Measurements from ENCODE around the gene MRPL24.
A peak's percentile ranks its signal among the peaks of the same experiment; 100 is the strongest.
"Not testable (repeated sequence)": the region's sequence is repeated elsewhere in the genome, so short reads cannot be mapped to it uniquely, and the experiment has no call there.

Gene MRPL24

GRCh38 chr1:156740741-156741480 is at the start of gene MRPL24:
TSS of gene MRPL24 (minus strand) at chr1:156741088. CDS start at chr1:156738704, 2,384 bp downstream.
- peak; percentile 98 for DNase-seq

DNA sequence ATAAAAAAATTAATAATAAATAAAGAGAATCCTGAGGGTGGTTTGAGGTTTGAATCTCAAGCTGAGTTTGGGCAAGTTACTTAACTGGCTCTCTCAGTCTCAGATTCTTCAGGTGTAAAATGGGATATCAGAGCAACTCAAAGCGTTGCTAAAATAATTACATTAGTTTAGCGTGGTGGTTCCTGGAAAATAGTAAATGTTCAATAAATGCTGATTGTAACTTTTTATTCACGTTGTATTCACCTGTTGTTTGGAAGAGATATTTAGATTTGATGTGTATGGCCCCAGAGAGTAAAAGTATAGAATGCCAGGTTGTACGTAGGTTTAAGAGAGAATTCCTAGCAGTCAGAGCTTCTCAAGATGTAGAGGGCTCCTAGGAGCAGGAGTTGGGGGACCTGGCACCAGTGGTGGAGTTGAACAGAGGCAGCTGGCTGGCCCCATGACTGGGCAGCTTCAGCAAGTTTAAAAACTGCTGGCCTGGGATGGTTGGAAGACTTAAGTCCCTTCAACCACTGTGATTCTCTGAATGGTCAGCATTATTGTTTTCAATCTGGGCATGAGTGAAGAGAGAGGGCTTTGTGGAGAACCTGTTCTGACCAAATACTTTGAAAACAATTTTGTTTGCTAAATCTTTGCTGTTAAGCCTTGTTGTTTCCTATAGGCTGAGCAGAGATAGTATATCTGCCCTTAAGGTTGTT is 48.9 kb upstream of the MRPL24 start:
- DNase-seq, result no peak

DNA sequence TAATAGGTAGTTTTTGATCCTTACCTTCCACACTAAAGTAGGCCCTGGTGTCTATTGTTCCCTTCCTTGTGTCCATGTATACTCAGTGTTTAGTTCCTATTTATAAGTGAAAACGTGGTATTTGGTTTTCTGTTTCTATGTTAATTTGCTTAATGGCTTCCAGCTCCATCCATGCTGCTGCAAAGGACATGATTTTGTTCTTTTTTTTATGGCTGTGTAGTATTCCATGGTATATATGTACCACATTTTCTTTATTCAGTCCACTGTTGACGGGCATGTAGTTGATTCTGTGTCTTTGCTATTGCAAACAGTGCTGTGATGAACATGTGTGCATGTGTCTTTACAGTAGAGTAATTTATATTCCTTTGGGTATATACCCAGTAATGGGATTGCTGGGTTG is 47.2 kb upstream of the MRPL24 start:
- no peak for DNase-seq

- no peak for DNase-seq
These were observed 45.8 kb upstream of the MRPL24 start for GRCh38 chr1:156786640-156787039.

- DNase-seq, result no peak
These were observed 44.6 kb upstream of the MRPL24 start for GRCh38 chr1:156785458-156785857.

- no peak for DNase-seq
These were observed 40.8 kb upstream of the MRPL24 start for GRCh38 chr1:156781585-156782186.

- DNase-seq, result no peak
These were observed 36.7 kb upstream of the MRPL24 start for GRCh38 chr1:156777573-156777972.

GRCh38 chr1:156776942-156777341 is 36.1 kb upstream of the MRPL24 start:
- DNase-seq, result no peak

DNA sequence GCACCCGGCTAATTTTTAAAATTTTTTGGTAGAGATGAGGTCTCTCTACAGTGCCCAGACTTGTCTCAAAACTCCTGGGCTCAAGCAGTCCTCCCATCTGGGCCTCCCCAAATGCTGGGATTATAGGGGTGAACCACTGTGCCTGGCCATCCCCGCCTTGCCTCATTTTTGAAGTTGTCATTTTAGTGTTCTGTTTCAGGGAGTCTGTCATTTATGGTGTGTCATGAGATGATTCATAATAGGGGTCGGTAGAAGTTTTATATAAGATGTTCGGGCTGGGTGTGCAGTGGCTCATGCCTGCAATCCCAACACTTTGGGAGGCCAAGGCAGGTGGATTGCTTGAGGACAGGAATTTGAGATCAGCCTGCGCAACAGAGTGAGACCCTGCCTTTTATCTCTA is 34.9 kb upstream of the MRPL24 start:
- no peak for DNase-seq

GRCh38 chr1:156773607-156774006 is 32.7 kb upstream of the MRPL24 start:
- no peak for DNase-seq

DNA sequence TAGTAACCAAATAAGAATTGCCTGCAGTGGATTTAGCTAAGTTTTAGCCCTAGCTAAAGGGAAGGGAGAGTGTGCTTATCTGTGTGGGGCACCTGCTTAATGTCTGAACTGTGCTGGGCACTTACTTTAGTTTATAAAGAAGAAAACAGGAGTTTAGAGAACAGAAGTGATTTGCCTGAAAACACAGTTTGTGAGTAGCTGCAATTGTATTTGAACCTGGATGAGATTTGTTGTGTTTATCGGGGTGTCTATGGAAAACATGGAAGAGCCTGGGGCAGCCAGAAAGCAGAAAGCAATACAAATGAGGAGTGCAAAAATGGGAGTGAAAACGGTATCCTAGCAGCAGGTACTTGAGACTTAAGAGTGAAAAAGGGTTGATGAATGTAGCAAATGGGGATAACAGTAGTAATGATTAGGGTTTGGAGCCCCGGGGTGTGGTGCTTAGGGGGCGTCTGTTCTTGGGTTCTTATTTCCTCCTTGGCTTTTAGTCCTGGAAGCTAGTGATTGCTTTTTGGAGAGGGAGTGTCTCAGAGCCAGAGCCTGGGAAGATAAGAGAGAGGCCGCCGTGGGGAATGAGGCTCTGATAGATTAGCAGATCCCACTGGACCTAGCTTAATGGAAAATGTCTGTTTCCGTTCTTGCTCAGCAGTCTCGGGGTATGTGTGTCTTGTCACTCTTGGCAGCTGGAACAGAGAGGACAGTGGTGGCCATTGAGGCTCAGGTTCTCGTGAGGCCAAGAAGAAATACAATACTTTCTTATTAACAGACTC is 32.0 kb upstream of the MRPL24 start:
- DNase-seq, result no peak

DNA sequence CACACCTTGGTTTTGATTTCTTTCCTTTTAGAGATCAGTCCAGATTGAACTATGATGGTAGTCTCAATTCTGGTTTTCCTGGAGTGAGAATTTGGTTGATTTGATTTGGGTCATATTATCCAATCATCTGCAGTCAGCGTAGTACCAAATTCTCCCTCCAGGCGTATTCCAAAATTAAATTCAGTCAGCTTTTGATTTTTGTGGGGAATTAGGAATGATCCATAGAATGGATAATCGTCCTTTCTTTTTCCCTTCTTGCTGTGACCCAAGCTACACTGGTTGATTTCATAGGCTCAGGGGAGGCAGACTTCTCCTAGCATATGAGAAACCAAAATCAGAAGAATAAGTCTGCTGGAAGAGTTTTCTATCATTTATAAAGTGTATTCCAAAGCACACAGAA is 31.3 kb upstream of the MRPL24 start:
- no peak for DNase-seq

DNA sequence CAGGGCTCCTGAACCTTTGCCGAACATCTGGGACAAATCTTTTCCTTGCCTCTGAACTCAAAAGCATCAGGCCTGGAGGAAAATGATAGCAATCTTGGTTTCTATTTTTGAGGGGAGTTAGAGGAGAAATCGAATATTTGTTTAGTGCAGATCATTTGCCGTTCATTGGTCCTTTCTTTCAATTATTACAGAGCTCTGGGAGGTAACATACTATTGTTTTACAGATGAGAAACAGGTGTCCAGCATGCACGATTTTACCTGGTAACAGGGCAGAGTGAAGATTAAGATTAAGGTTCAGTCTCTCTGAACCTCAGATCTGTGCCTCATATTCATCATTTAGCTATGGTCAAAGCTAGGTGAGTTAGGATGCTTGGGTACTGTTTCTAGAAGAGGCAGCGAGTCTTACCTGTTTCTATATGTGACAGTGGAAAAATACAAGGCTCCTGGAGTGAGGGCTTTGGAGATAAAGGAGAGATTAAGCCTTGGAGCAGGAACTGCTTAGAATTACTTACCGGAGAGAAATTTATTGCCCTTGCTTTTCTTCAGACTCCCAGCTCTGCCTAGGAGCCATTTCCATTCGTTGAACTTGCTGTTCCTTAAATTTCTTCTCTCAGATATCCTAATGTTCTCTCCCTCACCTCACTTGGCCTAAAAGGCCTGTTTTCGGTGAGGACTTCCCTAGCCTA is 27.9 kb upstream of the MRPL24 start:
- no peak for DNase-seq

DNA sequence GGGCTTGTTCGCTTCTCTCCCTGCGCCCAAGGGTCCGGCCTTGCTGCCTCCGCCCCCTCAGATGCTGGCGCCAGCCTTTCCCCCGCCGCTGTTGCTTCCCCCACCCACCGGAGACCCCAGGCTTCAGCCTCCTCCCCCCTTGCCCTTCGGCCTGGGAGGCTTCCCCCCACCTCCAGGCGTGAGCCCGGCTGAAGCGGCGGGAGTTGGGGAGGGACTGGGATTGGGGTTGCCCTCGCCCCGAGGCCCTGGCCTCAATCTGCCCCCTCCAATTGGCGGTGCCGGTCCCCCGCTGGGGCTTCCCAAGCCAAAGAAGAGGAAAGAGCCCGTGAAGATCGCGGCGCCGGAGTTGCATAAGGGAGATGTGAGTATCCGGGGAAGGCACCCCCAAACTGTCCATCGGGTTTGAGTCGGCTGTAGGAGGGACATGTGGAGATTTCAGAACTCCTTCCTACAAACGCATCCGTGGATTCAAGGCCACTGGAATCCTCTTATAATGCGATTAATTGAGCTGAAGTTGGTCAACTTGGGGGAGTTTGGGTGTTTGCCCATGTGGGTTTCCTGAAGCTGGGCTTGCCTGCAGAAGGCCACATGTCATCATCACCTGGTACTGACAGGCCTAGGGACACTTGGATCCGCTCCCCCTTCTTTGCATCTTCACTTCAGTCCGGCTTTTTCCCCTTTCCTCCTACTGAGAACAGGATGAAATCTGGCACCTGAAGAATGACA is 27.2 kb upstream of the MRPL24 start:
- peak; percentile 49 for DNase-seq

- DNase-seq, result peak; percentile 98
These were observed 26.4 kb upstream of the MRPL24 start, which contains the start of gene PRCC for GRCh38 chr1:156767101-156767878. TSS of gene PRCC (plus strand) at chr1:156767535. CDS start at chr1:156767772, 237 bp downstream.

DNA sequence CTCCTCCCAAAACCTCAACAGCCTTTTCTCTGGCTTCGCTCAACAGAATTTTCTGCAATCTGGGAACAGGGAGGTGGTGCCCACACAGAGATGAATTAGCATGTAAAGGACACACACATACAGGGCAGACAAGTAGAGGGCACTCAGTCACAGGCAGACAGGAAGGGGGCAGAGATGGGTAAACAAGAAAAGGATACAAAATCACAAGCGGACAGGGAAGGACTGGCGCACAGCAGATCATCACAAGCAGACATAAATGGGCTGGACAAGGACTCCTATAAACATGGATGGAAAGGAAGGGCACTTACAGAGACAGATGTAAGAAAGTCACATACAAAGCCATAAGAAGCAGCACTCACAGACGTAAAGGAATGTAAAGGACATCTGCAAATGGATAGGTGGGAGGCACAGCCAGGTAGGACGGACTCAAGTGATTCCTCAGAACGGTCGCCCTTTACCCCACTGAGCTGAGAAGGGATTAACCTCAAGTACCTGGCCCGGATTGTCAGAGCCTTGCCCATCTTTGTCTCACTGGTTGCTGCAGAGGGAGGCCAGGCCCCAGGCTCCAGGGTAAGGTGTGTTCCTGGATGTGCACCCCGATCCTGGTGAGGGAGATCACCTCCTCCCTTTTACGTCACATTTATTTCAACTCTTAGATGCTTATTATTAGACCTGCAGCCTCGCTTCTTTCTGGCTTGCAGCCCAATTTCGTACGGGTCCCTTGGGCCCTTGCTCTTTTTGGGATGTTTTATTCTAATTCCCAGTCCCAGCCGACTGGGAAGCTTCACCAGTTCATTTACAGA is 25.6 kb upstream of the MRPL24 start:
- DNase-seq, result no peak

DNA sequence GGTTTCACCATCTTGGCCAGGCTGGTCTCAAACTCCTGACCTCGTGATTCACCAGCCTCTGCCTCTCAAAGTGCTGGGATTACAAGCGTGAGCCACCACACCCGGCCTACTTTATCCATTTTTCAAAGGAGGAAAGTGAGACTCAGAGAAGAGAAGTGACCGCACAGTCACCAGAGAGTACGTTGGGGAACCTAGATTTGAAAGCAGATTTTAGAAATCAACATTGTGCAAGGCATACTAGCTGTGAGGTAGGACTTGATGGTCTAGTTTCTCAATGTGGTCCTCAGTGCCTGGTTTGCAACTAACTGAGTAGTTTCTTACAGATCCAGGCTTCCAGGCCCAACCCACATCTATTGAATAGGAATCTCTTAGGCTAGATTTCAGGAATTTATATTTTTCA is 24.8 kb upstream of the MRPL24 start:
- no peak for DNase-seq

DNA sequence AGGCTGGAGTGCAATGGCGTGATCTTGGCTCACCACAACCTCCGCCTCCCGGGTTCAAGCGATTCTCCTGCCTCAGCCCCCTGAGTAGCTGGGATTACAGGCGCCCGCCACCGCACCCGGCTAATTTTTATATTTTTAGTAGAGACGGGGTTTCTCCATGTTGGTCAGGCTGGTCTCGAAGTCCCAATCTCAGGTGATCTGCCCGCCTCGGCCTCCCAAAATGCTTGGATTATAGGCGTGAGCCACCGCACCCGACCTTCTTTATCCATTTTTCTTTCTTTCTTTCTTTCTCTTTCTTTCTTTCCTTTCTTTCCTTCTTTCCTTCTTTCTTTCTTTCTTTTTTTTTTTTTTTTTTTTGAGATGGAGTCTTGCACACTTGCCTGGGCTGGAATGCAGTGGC is 24.2 kb upstream of the MRPL24 start:
- not testable (repeated sequence) for DNase-seq

DNA sequence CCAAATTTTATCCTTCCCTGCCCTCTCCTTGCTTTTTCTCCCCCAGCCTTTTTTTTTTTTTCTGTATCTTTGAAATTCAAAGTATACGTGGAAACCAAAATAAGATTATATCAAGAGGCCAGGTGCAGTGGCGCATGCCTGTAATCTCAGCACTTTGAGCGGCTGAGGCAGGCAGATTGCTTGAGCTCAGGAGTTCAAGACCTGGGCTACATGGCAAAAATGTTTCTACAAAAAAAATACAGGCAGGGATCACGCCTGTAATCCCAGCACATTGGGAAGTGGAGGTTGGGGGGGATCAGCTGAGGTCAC is 19.9 kb upstream of the MRPL24 start:
- no peak for DNase-seq

GRCh38 chr1:156760092-156760795 is 19.4 kb upstream of the MRPL24 start:
- DNase-seq, result no peak
